H9 (cell line): ENCODE measurements around the gene NKAIN2. TPM values are rescaled to one million over a fixed set of nuclear protein-coding genes. Genes with fewer than 3 reads are reported as not detected.

Source experiments
- DNase-seq: peaks from one replicate; pipeline ENCODE4 v3.0.0-alpha.2; 2017
- H2AFZ ChIP-seq: one replicate; pipeline ENCODE4 v1.6.1; 2013; ENCODE audit warnings: mild to moderate bottlenecking, low read length, control low read depth, moderate library complexity
- H2AK5ac ChIP-seq: 2 replicates; pipeline ENCODE4 v1.6.1; 2013; ENCODE audit warnings: low read length, control low read depth, mixed read lengths; ENCODE audit not compliant: insufficient read length
- H2BK120ac ChIP-seq: one replicate; pipeline ENCODE4 v1.6.1; 2013; ENCODE audit warnings: low read depth, mild to moderate bottlenecking, low read length, control low read depth, inconsistent platforms; ENCODE audit not compliant: poor library complexity, severe bottlenecking
- H2BK12ac ChIP-seq: 2 replicates; pipeline ENCODE4 v1.6.1; 2013; ENCODE audit warnings: low read length, control low read depth, mixed read lengths, low read depth; ENCODE audit not compliant: insufficient read length
- H2BK15ac ChIP-seq: 2 replicates; pipeline ENCODE4 v1.6.1; 2013; ENCODE audit warnings: low read depth, low read length, control low read depth
- H2BK20ac ChIP-seq: one replicate; pipeline ENCODE4 v1.6.1; 2013; ENCODE audit warnings: low read depth, mild to moderate bottlenecking, low read length, control low read depth, inconsistent platforms; ENCODE audit not compliant: poor library complexity, severe bottlenecking
- H2BK5ac ChIP-seq: 2 replicates; pipeline ENCODE4 v1.6.1; 2013; ENCODE audit warnings: low read length, control low read depth, mixed read lengths; ENCODE audit not compliant: insufficient read length
- H3K14ac ChIP-seq: 2 replicates; pipeline ENCODE4 v1.6.1; 2013; ENCODE audit warnings: low read length, control low read depth; ENCODE audit not compliant: insufficient read depth
- H3K18ac ChIP-seq: 2 replicates; pipeline ENCODE4 v1.6.1; 2013; ENCODE audit warnings: low read depth, mild to moderate bottlenecking, mixed read lengths, low read length, control low read depth; ENCODE audit not compliant: insufficient read length
- H3K23ac ChIP-seq: 2 replicates; pipeline ENCODE4 v1.6.1; 2013; ENCODE audit warnings: low read length, control low read depth, mixed read lengths, low read depth; ENCODE audit not compliant: insufficient read length
- H3K23me2 ChIP-seq: 2 replicates; pipeline ENCODE4 v1.6.1; 2013; ENCODE audit warnings: low read depth, mild to moderate bottlenecking, mixed read lengths, low read length, control low read depth; ENCODE audit not compliant: insufficient read length, poor library complexity, severe bottlenecking
- H3K27ac ChIP-seq: 2 replicates; pipeline ENCODE4 v1.5.1; 2013; ENCODE audit warnings: low read length, control low read depth, mixed read lengths, low read depth; ENCODE audit not compliant: insufficient read length
- H3K27me3 ChIP-seq: 2 replicates; pipeline ENCODE4 v1.6.1; 2013; ENCODE audit warnings: low read length, control low read depth, inconsistent platforms; ENCODE audit not compliant: insufficient read depth
- H3K4ac ChIP-seq: 2 replicates; pipeline ENCODE4 v1.6.1; 2013; ENCODE audit warnings: low read depth, mild to moderate bottlenecking, control low read depth, inconsistent platforms, low read length, moderate library complexity
- H3K4me1 ChIP-seq: 2 replicates; pipeline ENCODE4 v1.6.1; 2013; ENCODE audit warnings: low read length, control low read depth, inconsistent platforms; ENCODE audit not compliant: insufficient read depth
- H3K4me2 ChIP-seq: 2 replicates; pipeline ENCODE4 v1.6.1; 2013; ENCODE audit warnings: low read length, control low read depth, mixed read lengths; ENCODE audit not compliant: insufficient read length, insufficient read depth
- H3K56ac ChIP-seq: 2 replicates; pipeline ENCODE4 v1.6.1; 2013; ENCODE audit warnings: low read depth, mild to moderate bottlenecking, mixed read lengths, low read length, control low read depth; ENCODE audit not compliant: insufficient read length
- H3K79me1 ChIP-seq: 2 replicates; pipeline ENCODE4 v1.6.1; 2013; ENCODE audit warnings: low read depth, mild to moderate bottlenecking, moderate library complexity, low read length, control low read depth, inconsistent platforms; ENCODE audit not compliant: insufficient read depth, poor library complexity, severe bottlenecking
- H3K79me2 ChIP-seq: 2 replicates; pipeline ENCODE4 v1.6.1; 2013; ENCODE audit warnings: low read length, control low read depth, inconsistent platforms; ENCODE audit not compliant: insufficient read depth
- H3K9ac ChIP-seq: 2 replicates; pipeline ENCODE4 v1.6.1; 2013; ENCODE audit warnings: low read length, control low read depth, mixed read lengths; ENCODE audit not compliant: insufficient read length; ENCODE audit errors: extremely low read depth
- H3K9me3 ChIP-seq: one replicate; pipeline ENCODE4 v1.6.1; 2013; ENCODE audit warnings: low read depth, low read length, inconsistent platforms; ENCODE audit not compliant: control insufficient read depth
- H3T11ph ChIP-seq: one replicate; pipeline ENCODE4 v1.6.1; 2013; ENCODE audit warnings: mild to moderate bottlenecking, low read length, control low read depth, inconsistent platforms
- H4K20me1 ChIP-seq: one replicate; pipeline ENCODE4 v1.6.1; 2013; ENCODE audit not compliant: control insufficient read depth, insufficient read length, insufficient read depth
- H4K5ac ChIP-seq: 2 replicates; pipeline ENCODE4 v1.6.1; 2013; ENCODE audit warnings: low read depth, mild to moderate bottlenecking, mixed read lengths, low read length, control low read depth; ENCODE audit not compliant: insufficient read length
- H4K8ac ChIP-seq: replicated peaks from 2 replicates; pipeline ENCODE4 v1.6.1; 2013; ENCODE audit warnings: low read length, control low read depth, mixed read lengths, low read depth; ENCODE audit not compliant: insufficient read length
- H4K91ac ChIP-seq: 2 replicates; pipeline ENCODE4 v1.6.1; 2013; ENCODE audit warnings: low read depth, mild to moderate bottlenecking, moderate library complexity, mixed read lengths, low read length, control low read depth; ENCODE audit not compliant: insufficient read length
- H3K27ac Mint-ChIP-seq, 3 experiments: 2 replicates in 2 of 3; 3 replicates in 1 of 3; pipeline ENCODE4 v1.8.0; 2020 to 2021; ENCODE audit warnings: mixed read lengths in 3 of 3, mild to moderate bottlenecking in 1 of 3, moderate library complexity in 1 of 3
- H3K27me3 Mint-ChIP-seq: 2 replicates; pipeline ENCODE4 v1.8.0; 2021; ENCODE audit warnings: low read depth, mild to moderate bottlenecking, moderate library complexity, mixed read lengths
- H3K36me3 Mint-ChIP-seq, 3 experiments: 2 replicates in 2 of 3; 3 replicates in 1 of 3; pipeline ENCODE4 v1.8.0; 2020 to 2021; ENCODE audit warnings: low read depth in 3 of 3, mixed read lengths in 3 of 3; ENCODE audit not compliant: insufficient read depth in 1 of 3
- H3K4me1 Mint-ChIP-seq, 2 experiments: 2 replicates each; pipeline ENCODE4 v1.8.0; 2020; ENCODE audit warnings: mixed read lengths in 2 of 2
- H3K4me3 Mint-ChIP-seq, 2 experiments: 2 replicates in 1 of 2; 3 replicates in 1 of 2; pipeline ENCODE4 v1.8.0; 2020 to 2021; ENCODE audit warnings: mild to moderate bottlenecking in 2 of 2, mixed read lengths in 2 of 2, moderate library complexity in 1 of 2
- H3K9me3 Mint-ChIP-seq, 2 experiments: 2 replicates in 1 of 2; 3 replicates in 1 of 2; pipeline ENCODE4 v1.8.0; 2020; ENCODE audit warnings: mild to moderate bottlenecking in 2 of 2, mixed read lengths in 2 of 2, moderate library complexity in 1 of 2
- CTCF ChIP-seq: fragments of 200-600 bp; sonication (generic); conservative IDR thresholded peaks from 3 replicates; pipeline ENCODE4 v1.8.0; 2021; ENCODE audit warnings: antibody characterized with exemption, mild to moderate bottlenecking
- WGBS: extraction: QIAGEN DNeasy Blood & Tissue Kit; methylation state at CpG from one replicate; pipeline ENCODE4 v1.1.7; 2013; ENCODE audit warnings: missing lambda C conversion rate, low lambda C conversion rate, mixed read lengths; ENCODE audit not compliant: insufficient read length; ENCODE audit errors: extremely low coverage; 5-methylcytosine and 5-hydroxymethylcytosine counted together
- total RNA-seq: library from RNA; stranded (reverse); gene quantifications from 2 replicates; pipeline ENCODE4 v1.2.1, GENCODE V29; 2021

Gene NKAIN2
- total RNA-seq, 1 experiment from 2014 or later: 0.17 TPM

- no peak for TF ChIP-seq CTCF
- no peak overlapping the region for H3K9ac ChIP-seq
- DNase-seq: no peak
- no peak overlapping the region for H4K91ac ChIP-seq
- no peaks in the 10 kb centered on the region for H3K79me1 ChIP-seq
- Mint-ChIP-seq H3K9me3 (peaks cover 16 to 18% of the 10 kb centered on the region in 2 experiments), H3K27me3 (peaks cover 1% of the 10 kb centered on the region; the same call in 1 of the 2 replicates), H3K36me3 (peaks cover 0 to 19% (median 0%) of the 10 kb centered on the region in 3 experiments; a peak in 5 of 7 replicates), H3K4me1 (no peaks in the 10 kb centered on the region), H3K27ac (no peak overlapping the region), H3K4me3 (no peak overlapping the region)
- no peak overlapping the region for H3T11ph ChIP-seq
- H2AFZ ChIP-seq: no peak overlapping the region
- no peak overlapping the region for H2BK15ac ChIP-seq
- H2BK12ac ChIP-seq: no peak overlapping the region
- H3K23ac ChIP-seq: no peak overlapping the region
- no peak overlapping the region for H2AK5ac ChIP-seq
- no peaks in the 10 kb centered on the region for H4K20me1 ChIP-seq
- H3K4me1 ChIP-seq: no peaks in the 10 kb centered on the region
- H3K23me2 ChIP-seq: no peaks in the 10 kb centered on the region
- no peak overlapping the region for H4K8ac ChIP-seq
- no peaks in the 10 kb centered on the region for H3K9me3 ChIP-seq
- no peak overlapping the region for H3K14ac ChIP-seq
- no peak overlapping the region for H3K27ac ChIP-seq
- no peak overlapping the region for H2BK5ac ChIP-seq
- WGBS: no CpG with 5 or more reads among the region's 3 CpGs
- no peak overlapping the region for H4K5ac ChIP-seq
- H3K56ac ChIP-seq: no peak overlapping the region
- H3K79me2 ChIP-seq: no peaks in the 10 kb centered on the region
- no peak overlapping the region for H3K4me2 ChIP-seq
- H3K4ac ChIP-seq: no peak overlapping the region
- H3K18ac ChIP-seq: no peak overlapping the region
- H3K27me3 ChIP-seq: no peaks in the 10 kb centered on the region
- no peak overlapping the region for H2BK120ac ChIP-seq
- no peak overlapping the region for H2BK20ac ChIP-seq
Measured at GRCh38 chr6:124670801-124671200, 867.1 kb downstream of the NKAIN2 start.
